ENCODE data around the gene MACROD2.

The MACROD2 gene

DNA sequence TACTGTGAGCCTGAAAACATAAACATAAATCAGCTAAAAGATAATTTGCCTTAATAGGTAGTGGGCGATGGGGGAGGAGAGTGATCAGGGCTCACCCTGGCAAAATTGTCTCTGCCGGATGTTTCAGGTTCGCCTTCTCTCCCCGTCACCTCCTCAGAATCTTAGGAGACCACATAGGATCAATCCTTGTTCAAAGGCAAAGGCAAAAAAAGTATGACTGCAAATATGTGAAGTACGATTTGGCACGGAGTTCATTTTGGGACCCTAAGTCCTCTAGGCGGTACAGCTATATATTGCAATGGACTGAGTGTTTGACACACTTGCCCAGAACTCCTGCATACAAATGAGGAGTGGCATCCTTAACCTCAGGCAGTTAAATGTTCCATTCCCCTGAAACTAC, 991.3 kb downstream of the MACROD2 start:
- no peaks in the 10 kb centered on the region for H3K27me3 ChIP-seq
- no peak overlapping the region for H3K27ac ChIP-seq
- H3K9me3 ChIP-seq: no peaks in the 10 kb centered on the region
- no peaks in the 10 kb centered on the region for H3K36me3 ChIP-seq
- no peaks in the 10 kb centered on the region for H3K4me1 ChIP-seq (ENCODE audit: control insufficient read depth in 1 of 2, insufficient read depth in 1 of 2, low read depth in 1 of 2, low read length in 1 of 2)
- no peak overlapping the region for H3K4me3 ChIP-seq (ENCODE audit: low read depth in 1 of 2, low read length in 1 of 2)
- TF ChIP-seq, protein P1, sequence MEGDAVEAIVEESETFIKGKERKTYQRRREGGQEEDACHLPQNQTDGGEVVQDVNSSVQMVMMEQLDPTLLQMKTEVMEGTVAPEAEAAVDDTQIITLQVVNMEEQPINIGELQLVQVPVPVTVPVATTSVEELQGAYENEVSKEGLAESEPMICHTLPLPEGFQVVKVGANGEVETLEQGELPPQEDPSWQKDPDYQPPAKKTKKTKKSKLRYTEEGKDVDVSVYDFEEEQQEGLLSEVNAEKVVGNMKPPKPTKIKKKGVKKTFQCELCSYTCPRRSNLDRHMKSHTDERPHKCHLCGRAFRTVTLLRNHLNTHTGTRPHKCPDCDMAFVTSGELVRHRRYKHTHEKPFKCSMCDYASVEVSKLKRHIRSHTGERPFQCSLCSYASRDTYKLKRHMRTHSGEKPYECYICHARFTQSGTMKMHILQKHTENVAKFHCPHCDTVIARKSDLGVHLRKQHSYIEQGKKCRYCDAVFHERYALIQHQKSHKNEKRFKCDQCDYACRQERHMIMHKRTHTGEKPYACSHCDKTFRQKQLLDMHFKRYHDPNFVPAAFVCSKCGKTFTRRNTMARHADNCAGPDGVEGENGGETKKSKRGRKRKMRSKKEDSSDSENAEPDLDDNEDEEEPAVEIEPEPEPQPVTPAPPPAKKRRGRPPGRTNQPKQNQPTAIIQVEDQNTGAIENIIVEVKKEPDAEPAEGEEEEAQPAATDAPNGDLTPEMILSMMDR (IDR thresholded peaks at IDR 0.05): no peak

DNA sequence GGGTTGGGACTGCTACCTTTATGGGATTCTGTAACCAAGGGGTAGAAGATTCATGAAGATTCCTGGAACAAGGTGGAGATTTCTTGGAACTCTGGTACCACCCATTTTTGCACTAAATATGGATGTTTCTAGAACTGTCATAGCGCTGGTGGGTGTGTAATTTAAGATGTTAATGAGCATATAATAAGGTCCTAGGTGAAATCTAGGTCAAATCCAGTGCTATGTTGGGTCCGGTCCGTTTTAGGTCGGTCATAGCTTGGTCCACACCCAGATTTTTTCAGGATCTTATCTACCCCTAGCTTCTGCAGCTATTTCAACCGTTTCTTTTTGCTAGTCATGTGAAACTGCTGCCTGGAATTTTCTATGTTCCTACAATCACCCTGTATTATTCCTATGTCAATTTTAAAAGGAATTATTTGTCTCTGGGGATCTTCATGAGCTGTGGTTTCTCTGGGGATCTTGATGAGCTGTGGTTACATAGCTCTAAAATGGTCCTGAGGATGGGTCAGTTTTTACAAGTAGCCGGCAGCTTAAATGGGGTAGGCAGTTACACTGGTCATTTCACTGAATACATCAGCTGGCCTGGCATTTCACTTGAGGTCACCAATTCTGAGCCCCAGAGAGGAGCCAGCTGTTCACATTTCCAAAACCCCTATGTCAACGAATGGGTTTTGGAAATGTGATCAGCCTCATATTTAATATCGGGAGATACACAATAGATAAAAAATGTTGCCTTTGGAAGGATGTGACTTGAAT, 994.4 kb downstream of the MACROD2 start:
- no peaks in the 10 kb centered on the region for H3K4me1 ChIP-seq (ENCODE audit: control insufficient read depth in 1 of 2, insufficient read depth in 1 of 2, low read depth in 1 of 2, low read length in 1 of 2)
- no peak overlapping the region for H3K4me3 ChIP-seq (ENCODE audit: low read depth in 1 of 2, low read length in 1 of 2)
- H3K27me3 ChIP-seq: no peaks in the 10 kb centered on the region
- no peaks in the 10 kb centered on the region for H3K36me3 ChIP-seq
- H3K9me3 ChIP-seq: no peaks in the 10 kb centered on the region
- TF ChIP-seq, protein P1 (IDR thresholded peaks at IDR 0.05): no peak
- no peak overlapping the region for H3K27ac ChIP-seq

DNA sequence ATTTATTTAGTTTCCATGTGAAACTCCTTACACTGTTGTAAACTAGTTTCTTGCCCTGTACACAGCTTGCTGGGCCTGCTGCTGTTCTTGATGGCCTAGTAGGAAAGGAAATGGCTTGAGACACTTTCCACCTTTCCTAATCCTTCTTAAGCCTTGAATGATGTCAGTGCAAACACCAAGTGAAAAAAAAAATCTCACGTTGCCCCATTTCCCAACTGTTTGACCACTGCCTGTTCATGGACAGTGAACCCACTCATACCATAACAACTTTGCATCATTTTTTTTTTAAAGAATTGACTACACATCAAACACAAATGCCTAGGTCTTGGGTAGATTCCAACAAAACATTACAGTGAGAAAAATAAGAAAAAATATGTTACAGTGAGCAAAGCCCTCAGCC, 995.7 kb downstream of the MACROD2 start:
- no peak overlapping the region for H3K27ac ChIP-seq
- no peak overlapping the region for H3K4me3 ChIP-seq (ENCODE audit: low read depth in 1 of 2, low read length in 1 of 2)
- H3K36me3 ChIP-seq: no peaks in the 10 kb centered on the region
- no peaks in the 10 kb centered on the region for H3K27me3 ChIP-seq
- no peaks in the 10 kb centered on the region for H3K9me3 ChIP-seq
- TF ChIP-seq, protein P1 (IDR thresholded peaks at IDR 0.05): no peak
- H3K4me1 ChIP-seq (ENCODE audit: control insufficient read depth in 1 of 2, insufficient read depth in 1 of 2, low read depth in 1 of 2, low read length in 1 of 2): no peaks in the 10 kb centered on the region

DNA sequence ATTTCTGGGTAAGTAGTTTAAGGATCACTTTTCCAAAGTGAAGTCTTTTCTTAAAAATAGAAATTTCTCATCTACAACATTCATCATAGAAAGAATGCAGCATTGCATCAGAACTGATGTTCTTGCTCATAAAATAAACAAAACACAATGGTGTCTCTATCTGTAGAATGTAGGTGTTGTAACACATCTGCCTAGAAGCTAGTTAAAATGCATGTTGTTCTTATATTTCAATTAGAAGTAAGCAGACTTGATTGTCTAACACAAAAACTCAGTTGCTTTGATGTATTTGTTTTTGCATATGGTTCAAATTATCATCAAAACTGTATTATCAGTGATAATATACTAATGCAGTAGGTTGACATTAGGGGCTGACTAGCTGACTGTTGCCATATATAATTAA, 996.8 kb downstream of the MACROD2 start:
- Histone ChIP-seq H3K36me3 (no peaks in the 10 kb centered on the region), H3K27me3 (no peaks in the 10 kb centered on the region), H3K4me3 (ENCODE audit: low read depth in 1 of 2, low read length in 1 of 2) (no peak overlapping the region), H3K4me1 (ENCODE audit: control insufficient read depth in 1 of 2, insufficient read depth in 1 of 2, low read depth in 1 of 2, low read length in 1 of 2) (no peaks in the 10 kb centered on the region), H3K9me3 (no peaks in the 10 kb centered on the region), H3K27ac (no peak overlapping the region)
- TF ChIP-seq, protein P1 (IDR thresholded peaks at IDR 0.05): no peak

DNA sequence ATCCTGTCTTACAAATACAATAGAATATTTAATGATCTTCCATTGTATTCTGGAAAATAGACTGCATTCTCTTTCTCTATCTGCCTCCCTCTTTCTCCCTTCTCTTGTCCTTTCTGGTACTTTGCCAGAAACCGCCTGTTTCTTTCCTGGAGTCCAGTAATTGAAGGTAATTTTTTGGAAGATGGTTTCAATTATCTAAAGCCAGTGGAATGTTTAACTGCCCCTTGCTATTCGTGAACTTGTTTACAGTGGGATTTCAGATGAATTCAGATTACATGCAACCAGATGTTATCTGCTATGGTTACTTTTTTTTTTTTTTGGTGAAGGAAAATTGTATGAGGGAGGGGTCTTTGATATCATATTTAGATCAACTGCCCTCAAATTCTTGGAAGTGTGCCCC, 997.6 kb downstream of the MACROD2 start:
- H3K27ac ChIP-seq: no peak overlapping the region
- no peaks in the 10 kb centered on the region for H3K9me3 ChIP-seq
- H3K27me3 ChIP-seq: no peaks in the 10 kb centered on the region
- TF ChIP-seq, protein P1 (IDR thresholded peaks at IDR 0.05): no peak
- no peak overlapping the region for H3K4me3 ChIP-seq (ENCODE audit: low read depth in 1 of 2, low read length in 1 of 2)
- no peaks in the 10 kb centered on the region for H3K36me3 ChIP-seq
- no peaks in the 10 kb centered on the region for H3K4me1 ChIP-seq (ENCODE audit: control insufficient read depth in 1 of 2, insufficient read depth in 1 of 2, low read depth in 1 of 2, low read length in 1 of 2)
